ENCODE data around the gene SLC6A6. TPM values are rescaled to one million over a fixed set of nuclear protein-coding genes. Genes with fewer than 3 reads are reported as not detected.
"Not testable (repeated sequence)": the region's sequence is repeated elsewhere in the genome, so short reads cannot be mapped to it uniquely, and the experiment has no call there.

SLC6A6 gene
- total and polyA plus RNA-seq, 2 experiments from 2014 or later, result 4.6 to 10.6 TPM

DNA sequence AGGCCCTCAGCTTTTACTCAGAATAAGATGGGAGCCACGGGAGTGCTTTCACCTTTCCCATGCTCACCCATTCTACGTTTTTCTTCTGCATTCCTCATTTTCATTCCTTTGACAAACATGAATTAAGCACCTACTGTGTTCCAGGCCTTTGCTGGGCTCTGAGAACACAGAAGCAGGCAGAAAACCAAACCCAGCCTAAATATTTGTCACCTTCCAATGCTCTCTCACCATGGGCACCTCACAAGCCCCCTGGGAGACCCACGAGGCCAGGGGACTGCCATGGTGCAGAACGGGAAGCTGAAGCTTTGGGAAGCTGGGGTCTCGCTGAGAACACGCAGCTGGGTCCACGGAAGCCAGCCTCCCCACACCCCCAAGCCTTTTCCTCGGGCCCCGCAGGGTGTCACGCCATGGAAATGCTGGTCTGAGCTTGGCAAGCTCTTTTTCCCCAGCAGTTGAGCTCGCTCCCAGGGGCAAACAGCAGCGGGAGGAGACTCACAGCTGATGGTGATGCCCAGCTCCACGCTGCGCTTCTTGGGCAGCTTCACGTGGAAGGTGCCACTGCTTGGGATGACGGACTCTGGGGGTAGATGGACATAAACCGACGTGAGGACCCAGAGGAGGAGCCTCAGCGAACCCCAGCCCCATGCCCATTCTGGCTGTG lies 110.0 kb downstream of the SLC6A6 start:
- Histone ChIP-seq H3K4me3 (no peak overlapping the region), H3K36me3 (ENCODE audit: low read depth) (no peaks in the 10 kb centered on the region), H3K79me2 (ENCODE audit: insufficient read depth) (no peaks in the 10 kb centered on the region), H3K4me1 (ENCODE audit: insufficient read depth) (no peaks in the 10 kb centered on the region), H3K9me2 (ENCODE audit: insufficient read depth) (no peaks in the 10 kb centered on the region), H4K20me1 (ENCODE audit: insufficient read depth) (no peaks in the 10 kb centered on the region), H3K27me3 (replicated peaks; ENCODE audit: insufficient read depth) (no peaks in the 10 kb centered on the region), H3F3A (ENCODE audit: insufficient read depth) (no peaks in the 10 kb centered on the region), H3K9ac (no peak overlapping the region), H3K27ac (no peak overlapping the region), H3K9me3 (ENCODE audit: low read depth) (no peaks in the 10 kb centered on the region), H3K4me2 (ENCODE audit: unreplicated experiment) (no peak overlapping the region), H2AFZ (no peak overlapping the region)
- in situ Hi-C loops (cut with MboI), result loop anchor here (25.0 kb wide), 1 partner anchor 400 kb away; no protein-coding TSS in a partner anchor
- TF ChIP-seq EZH2 (IDR thresholded peaks at IDR 0.05; ENCODE audit: insufficient read depth, poor library complexity, severe bottlenecking), result no peak
- TF ChIP-seq EZH2phosphoT487 (IDR thresholded peaks at IDR 0.05; ENCODE audit: insufficient read depth, low read depth), result no peak
- DNase-seq, result no peak
- 50 to 52% methylated on average over 19 of the region's 19 CpGs for WGBS, 2 experiments (ENCODE audit: low coverage in 1 of 2, low lambda C conversion rate in 2 of 2, missing lambda C conversion rate in 2 of 2)

DNA sequence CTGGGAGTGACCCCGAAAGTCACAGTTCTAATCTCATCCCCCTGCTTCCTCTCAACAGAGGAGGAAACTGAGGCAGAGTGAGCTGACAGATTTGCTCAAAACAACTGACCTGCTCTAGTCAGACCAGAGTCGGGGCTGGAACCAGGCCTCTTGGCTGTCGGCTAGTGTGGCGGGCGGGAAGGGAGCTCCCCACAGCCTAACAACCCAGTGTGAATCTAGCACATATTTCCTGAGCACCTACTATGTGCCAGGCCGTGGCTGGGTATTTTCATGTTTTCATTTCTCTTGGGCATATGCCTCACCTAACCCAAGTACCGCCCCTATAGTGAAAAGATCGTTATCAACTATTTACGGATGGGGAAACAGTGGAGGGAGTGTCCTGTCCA lies 110.5 kb downstream of the SLC6A6 start:
- WGBS, 2 experiments (ENCODE audit: low coverage in 1 of 2, low lambda C conversion rate in 2 of 2, missing lambda C conversion rate in 2 of 2), result 85 to 86% methylated on average over 9 of the region's 9 CpGs
- H3K9ac ChIP-seq, result no peak overlapping the region
- no peak overlapping the region for H2AFZ ChIP-seq
- H3K36me3 ChIP-seq (ENCODE audit: low read depth), result no peaks in the 10 kb centered on the region
- no peak overlapping the region for H3K4me3 ChIP-seq
- H3F3A ChIP-seq (ENCODE audit: insufficient read depth), result no peaks in the 10 kb centered on the region
- H3K27me3 ChIP-seq (replicated peaks; ENCODE audit: insufficient read depth), result no peaks in the 10 kb centered on the region
- H3K4me1 ChIP-seq (ENCODE audit: insufficient read depth), result no peaks in the 10 kb centered on the region
- no peaks in the 10 kb centered on the region for H3K9me3 ChIP-seq (ENCODE audit: low read depth)
- in situ Hi-C loops (cut with MboI), result loop anchor here (25.0 kb wide), 1 partner anchor 399 kb away; no protein-coding TSS in a partner anchor
- no peak overlapping the region for H3K27ac ChIP-seq
- DNase-seq, result no peak
- no peaks in the 10 kb centered on the region for H3K9me2 ChIP-seq (ENCODE audit: insufficient read depth)
- H3K4me2 ChIP-seq (ENCODE audit: unreplicated experiment), result no peak overlapping the region
- H4K20me1 ChIP-seq (ENCODE audit: insufficient read depth), result no peaks in the 10 kb centered on the region
- no peak for TF ChIP-seq EZH2 (IDR thresholded peaks at IDR 0.05; ENCODE audit: insufficient read depth, poor library complexity, severe bottlenecking)
- TF ChIP-seq EZH2phosphoT487 (IDR thresholded peaks at IDR 0.05; ENCODE audit: insufficient read depth, low read depth), result no peak
- H3K79me2 ChIP-seq (ENCODE audit: insufficient read depth), result no peaks in the 10 kb centered on the region

- Histone ChIP-seq H3K27ac (no peak overlapping the region), H3K4me3 (no peak overlapping the region), H4K20me1 (ENCODE audit: insufficient read depth) (no peaks in the 10 kb centered on the region), H3F3A (ENCODE audit: insufficient read depth) (no peaks in the 10 kb centered on the region), H3K4me2 (ENCODE audit: unreplicated experiment) (no peak overlapping the region), H3K36me3 (ENCODE audit: low read depth) (no peaks in the 10 kb centered on the region), H2AFZ (no peak overlapping the region), H3K27me3 (replicated peaks; ENCODE audit: insufficient read depth) (no peaks in the 10 kb centered on the region), H3K9me3 (ENCODE audit: low read depth) (no peaks in the 10 kb centered on the region), H3K9me2 (ENCODE audit: insufficient read depth) (no peaks in the 10 kb centered on the region), H3K79me2 (ENCODE audit: insufficient read depth) (no peaks in the 10 kb centered on the region), H3K9ac (no peak overlapping the region), H3K4me1 (ENCODE audit: insufficient read depth) (no peaks in the 10 kb centered on the region)
- in situ Hi-C loops (cut with MboI), result loop anchor here (25.0 kb wide), 1 partner anchor 399 kb away; no protein-coding TSS in a partner anchor
- WGBS, 2 experiments (ENCODE audit: low coverage in 1 of 2, low lambda C conversion rate in 2 of 2, missing lambda C conversion rate in 2 of 2), result 59 to 61% methylated on average over 17 to 18 of the region's 18 CpGs
- DNase-seq, result no peak
- TF ChIP-seq EZH2phosphoT487 (IDR thresholded peaks at IDR 0.05; ENCODE audit: insufficient read depth, low read depth), result no peak
- TF ChIP-seq EZH2 (IDR thresholded peaks at IDR 0.05; ENCODE audit: insufficient read depth, poor library complexity, severe bottlenecking), result no peak
These were observed 111.3 kb downstream of the SLC6A6 start for GRCh38 chr3:14513566-14514322.

DNA sequence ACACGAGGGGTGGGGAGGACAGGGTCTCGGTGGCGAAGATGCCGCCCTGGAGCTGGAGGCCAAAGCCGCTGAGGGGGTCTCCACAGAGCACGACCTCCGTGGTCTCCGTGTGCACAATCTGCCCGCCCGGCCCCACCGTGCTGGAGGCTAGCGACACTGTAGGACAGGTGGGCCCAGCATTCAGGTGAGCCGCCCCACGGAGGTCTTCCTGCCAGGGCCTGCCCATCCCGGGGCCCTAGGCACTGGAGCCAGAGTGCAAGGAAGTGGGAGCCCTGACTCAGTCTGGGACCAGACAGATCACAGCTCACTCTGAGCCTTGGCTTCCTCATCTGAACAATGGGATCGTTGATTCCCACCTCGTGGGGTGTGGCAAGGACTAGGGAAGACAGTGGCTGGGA lies 111.9 kb downstream of the SLC6A6 start:
- H3K27ac ChIP-seq, result no peak overlapping the region
- DNase-seq, result no peak
- no peaks in the 10 kb centered on the region for H4K20me1 ChIP-seq (ENCODE audit: insufficient read depth)
- in situ Hi-C loops (cut with MboI), result loop anchor here (25.0 kb wide), 1 partner anchor 398 kb away; no protein-coding TSS in a partner anchor
- no peaks in the 10 kb centered on the region for H3K79me2 ChIP-seq (ENCODE audit: insufficient read depth)
- TF ChIP-seq EZH2 (IDR thresholded peaks at IDR 0.05; ENCODE audit: insufficient read depth, poor library complexity, severe bottlenecking) (no peak), EZH2phosphoT487 (IDR thresholded peaks at IDR 0.05; ENCODE audit: insufficient read depth, low read depth) (no peak)
- no peak overlapping the region for H3K4me3 ChIP-seq
- H3K4me2 ChIP-seq (ENCODE audit: unreplicated experiment), result no peak overlapping the region
- no peaks in the 10 kb centered on the region for H3F3A ChIP-seq (ENCODE audit: insufficient read depth)
- H3K9me2 ChIP-seq (ENCODE audit: insufficient read depth), result no peaks in the 10 kb centered on the region
- 82 to 85% methylated on average over 16 to 17 of the region's 17 CpGs for WGBS, 2 experiments (ENCODE audit: low coverage in 1 of 2, low lambda C conversion rate in 2 of 2, missing lambda C conversion rate in 2 of 2)
- H3K36me3 ChIP-seq (ENCODE audit: low read depth), result no peaks in the 10 kb centered on the region
- no peaks in the 10 kb centered on the region for H3K27me3 ChIP-seq (replicated peaks; ENCODE audit: insufficient read depth)
- no peak overlapping the region for H2AFZ ChIP-seq
- H3K4me1 ChIP-seq (ENCODE audit: insufficient read depth), result no peaks in the 10 kb centered on the region
- no peaks in the 10 kb centered on the region for H3K9me3 ChIP-seq (ENCODE audit: low read depth)
- H3K9ac ChIP-seq, result no peak overlapping the region

DNA sequence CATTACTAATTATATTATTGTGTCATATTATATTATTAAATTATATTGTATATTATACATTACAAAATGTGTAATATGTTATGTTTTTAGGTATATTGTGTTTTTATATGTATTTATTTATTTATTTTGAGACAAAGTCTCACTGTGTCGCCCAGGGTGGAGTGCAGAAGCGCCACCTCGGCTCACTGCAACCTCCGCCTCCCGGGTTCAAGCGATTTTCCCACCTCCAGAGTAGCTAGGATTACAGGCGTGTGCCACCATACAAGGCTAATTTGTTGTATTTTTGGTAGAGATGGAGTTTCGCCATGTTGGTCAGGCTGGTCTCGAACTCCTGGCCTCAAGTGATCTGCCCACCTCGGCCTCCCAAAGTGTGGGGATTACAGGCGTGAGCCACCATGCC lies 113.1 kb downstream of the SLC6A6 start:
- H3K9ac ChIP-seq; H3K27ac ChIP-seq; H3K4me3 ChIP-seq; H3K9me3 ChIP-seq (ENCODE audit: low read depth); H3K9me2 ChIP-seq (ENCODE audit: insufficient read depth); H3K27me3 ChIP-seq (replicated peaks; ENCODE audit: insufficient read depth); DNase-seq; H3K79me2 ChIP-seq (ENCODE audit: insufficient read depth); H4K20me1 ChIP-seq (ENCODE audit: insufficient read depth); H3K36me3 ChIP-seq (ENCODE audit: low read depth); H3K4me2 ChIP-seq (ENCODE audit: unreplicated experiment); H2AFZ ChIP-seq; H3F3A ChIP-seq (ENCODE audit: insufficient read depth); H3K4me1 ChIP-seq (ENCODE audit: insufficient read depth): not testable (repeated sequence)
- in situ Hi-C loops (cut with MboI), result loop anchor here (25.0 kb wide), 1 partner anchor 397 kb away; no protein-coding TSS in a partner anchor
- 76 to 82% methylated on average over 11 of the region's 11 CpGs for WGBS, 2 experiments (ENCODE audit: low coverage in 1 of 2, low lambda C conversion rate in 2 of 2, missing lambda C conversion rate in 2 of 2)
